ENCODE data around the gene EEF1E1. TPM values are rescaled to one million over a fixed set of nuclear protein-coding genes. Genes with fewer than 3 reads are reported as not detected.
A peak's percentile ranks its signal among the peaks of the same experiment; 100 is the strongest.

Gene EEF1E1
- total and polyA plus RNA-seq, 7 experiments from 2014 or later: 10.2 to 74.2 (median 23.0) TPM

DNA sequence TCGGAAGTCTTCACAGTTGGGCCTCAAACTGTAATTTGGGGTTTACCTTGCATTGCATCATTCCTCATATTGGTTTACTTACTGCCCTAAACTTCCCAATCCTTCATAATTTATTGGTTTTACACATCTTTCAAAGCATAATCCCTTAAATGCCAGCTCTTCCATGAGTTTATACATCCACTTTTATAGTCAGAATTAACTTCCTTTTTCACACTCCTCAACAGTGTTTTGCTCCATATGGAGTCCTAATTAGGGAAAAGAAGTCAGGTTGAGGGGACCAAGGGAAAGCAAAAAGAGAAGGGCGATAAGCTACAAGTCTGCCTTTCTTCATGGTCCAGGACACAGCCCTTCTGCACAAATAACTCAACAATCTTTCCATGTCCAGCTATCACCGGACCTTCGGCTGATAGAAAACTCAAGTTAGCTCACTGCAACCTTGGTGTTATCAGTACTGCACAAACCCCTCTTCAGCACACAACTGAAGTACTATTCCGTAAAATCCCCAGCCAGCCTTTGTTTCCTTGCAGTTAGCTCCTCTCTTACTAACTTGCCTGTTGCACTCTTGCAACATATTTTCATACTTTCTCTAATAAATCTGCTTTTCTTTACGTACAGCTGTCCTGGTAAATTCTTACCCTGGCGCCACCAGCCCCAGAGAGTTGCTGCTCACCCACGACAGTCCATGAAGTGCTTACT is 2.0 kb downstream of the EEF1E1 start:
- Mint-ChIP-seq H3K36me3 (peaks cover 0 to 22% (median 15%) of the 10 kb centered on the region in 5 donors), H3K27me3 (peaks cover 0 to 10% (median 4%) of the 10 kb centered on the region in 5 donors), H3K27ac (peak overlapping the region in 2 of 9 donors; percentile 18 to 58), H3K4me3 (peak overlapping the region in 8 of 10 donors; percentile 15 to 94 (median 43)), H3K4me1 (peaks cover 21 to 48% (median 38%) of the 10 kb centered on the region in 7 donors), H3K9me3 (no peaks in the 10 kb centered on the region)
- POLR2A ChIA-PET: interaction anchor here (3.3 kb wide), 1 partner anchor 36 kb away, joined by 30 read pairs; the partner anchor contains the start of gene BLOC1S5
- CTCF ChIA-PET: interaction anchor here (0.7 to 1.4 kb wide), 2 partner anchors 36 to 480 kb away, joined by 3 to 6 read pairs; partner anchors contain the start of gene BLOC1S5
- DNase-seq (no peak), ATAC-seq (no peak)
- H3K36me3 ChIP-seq (ENCODE audit: control insufficient read depth in 2 of 3, insufficient read depth in 3 of 3, low read length in 3 of 3): peaks cover 7 to 23% (median 12%) of the 10 kb centered on the region in 3 experiments
- peaks cover 6 to 8% of the 10 kb centered on the region in 2 donors for H3K4me1 ChIP-seq (ENCODE audit: control insufficient read depth in 2 of 2, insufficient read depth in 2 of 2, low read length in 2 of 2)
- H3K4me3 ChIP-seq (ENCODE audit: low read length): no peak overlapping the region
- H3K9me3 ChIP-seq (ENCODE audit: control insufficient read depth in 2 of 3, low read length in 3 of 3): no peaks in the 10 kb centered on the region
- H3K27ac ChIP-seq (ENCODE audit: low read depth, low read length): no peak overlapping the region
- no peaks in the 10 kb centered on the region for H3K27me3 ChIP-seq (ENCODE audit: control insufficient read depth in 2 of 2, insufficient read depth in 2 of 2, low read length in 2 of 2)
- intact Hi-C loops (cut with micrococcal nuclease): loop anchor here in 1 of 2 donors (5.0 kb wide), 2 partner anchors 83 to 788 kb away; partner anchors contain the start of gene SSR1

- Histone ChIP-seq H3K27ac (ENCODE audit: low read depth, low read length) (no peak overlapping the region), H3K36me3 (ENCODE audit: control insufficient read depth in 2 of 3, insufficient read depth in 3 of 3, low read length in 3 of 3) (peaks cover 3 to 69% (median 32%) of the 10 kb centered on the region in 3 experiments), H3K27me3 (ENCODE audit: control insufficient read depth in 2 of 2, insufficient read depth in 2 of 2, low read length in 2 of 2) (no peaks in the 10 kb centered on the region), H3K9me3 (ENCODE audit: control insufficient read depth in 2 of 3, low read length in 3 of 3) (peaks cover 0 to 3% (median 0%) of the 10 kb centered on the region in 3 experiments), H3K4me3 (ENCODE audit: low read length) (no peak overlapping the region), H3K4me1 (ENCODE audit: control insufficient read depth in 2 of 2, insufficient read depth in 2 of 2, low read length in 2 of 2) (no peaks in the 10 kb centered on the region)
- intact Hi-C loops (cut with micrococcal nuclease): no loop called here
- no peak for ATAC-seq
- H3K4me1 Mint-ChIP-seq: peaks cover 6 to 17% (median 9%) of the 10 kb centered on the region in 7 donors
- H3K27me3 Mint-ChIP-seq: no peaks in the 10 kb centered on the region
- peaks cover 30 to 72% (median 65%) of the 10 kb centered on the region in 5 donors for H3K36me3 Mint-ChIP-seq
- POLR2A ChIA-PET: no interaction called here
- H3K9me3 Mint-ChIP-seq: peaks cover 0 to 15% (median 3%) of the 10 kb centered on the region in 11 donors
- H3K27ac Mint-ChIP-seq: peak overlapping the region in 1 of 9 donors; percentile 15
- DNase-seq: no peak
- CTCF ChIA-PET: no interaction called here
- H3K4me3 Mint-ChIP-seq: no peak overlapping the region
Measured at GRCh38 chr6:8090650-8091049, 11.7 kb downstream of the EEF1E1 start.

DNA sequence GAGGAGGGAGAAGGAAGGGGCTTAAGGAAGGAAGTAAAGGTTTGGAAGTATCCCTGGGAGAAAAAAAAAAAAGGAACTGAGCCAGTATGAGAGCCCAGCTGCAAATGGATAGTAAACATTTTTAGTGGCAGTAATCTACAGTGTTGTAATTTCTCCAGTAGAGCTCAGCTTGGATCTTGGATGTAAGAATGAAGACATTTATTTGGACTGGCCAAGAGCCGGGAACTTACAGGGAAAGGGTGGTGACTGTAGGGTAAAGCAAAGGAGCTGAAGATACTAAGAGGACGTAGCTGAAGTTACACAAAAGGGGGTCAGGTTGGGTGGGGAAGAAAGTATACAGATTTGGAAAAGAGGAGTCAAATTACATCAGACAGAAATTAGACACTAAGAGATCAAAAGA is 13.5 kb downstream of the EEF1E1 start:
- Histone ChIP-seq H3K27ac (ENCODE audit: low read depth, low read length) (no peak overlapping the region), H3K4me1 (ENCODE audit: control insufficient read depth in 2 of 2, insufficient read depth in 2 of 2, low read length in 2 of 2) (no peaks in the 10 kb centered on the region), H3K36me3 (ENCODE audit: control insufficient read depth in 2 of 3, insufficient read depth in 3 of 3, low read length in 3 of 3) (peaks cover 3 to 53% (median 32%) of the 10 kb centered on the region in 3 experiments), H3K4me3 (ENCODE audit: low read length) (no peak overlapping the region), H3K27me3 (ENCODE audit: control insufficient read depth in 2 of 2, insufficient read depth in 2 of 2, low read length in 2 of 2) (no peaks in the 10 kb centered on the region), H3K9me3 (ENCODE audit: control insufficient read depth in 2 of 3, low read length in 3 of 3) (peaks cover 0 to 3% (median 0%) of the 10 kb centered on the region in 3 experiments)
- Mint-ChIP-seq H3K4me3 (no peak overlapping the region), H3K4me1 (peaks cover 6 to 15% (median 10%) of the 10 kb centered on the region in 7 donors), H3K9me3 (peaks cover 0 to 15% (median 3%) of the 10 kb centered on the region in 11 donors), H3K36me3 (peaks cover 30 to 65% (median 57%) of the 10 kb centered on the region in 5 donors), H3K27me3 (no peaks in the 10 kb centered on the region), H3K27ac (no peak overlapping the region)
- intact Hi-C loops (cut with micrococcal nuclease): no loop called here
- no peak for ATAC-seq
- POLR2A ChIA-PET: no interaction called here
- no peak for DNase-seq
- CTCF ChIA-PET: no interaction called here

DNA sequence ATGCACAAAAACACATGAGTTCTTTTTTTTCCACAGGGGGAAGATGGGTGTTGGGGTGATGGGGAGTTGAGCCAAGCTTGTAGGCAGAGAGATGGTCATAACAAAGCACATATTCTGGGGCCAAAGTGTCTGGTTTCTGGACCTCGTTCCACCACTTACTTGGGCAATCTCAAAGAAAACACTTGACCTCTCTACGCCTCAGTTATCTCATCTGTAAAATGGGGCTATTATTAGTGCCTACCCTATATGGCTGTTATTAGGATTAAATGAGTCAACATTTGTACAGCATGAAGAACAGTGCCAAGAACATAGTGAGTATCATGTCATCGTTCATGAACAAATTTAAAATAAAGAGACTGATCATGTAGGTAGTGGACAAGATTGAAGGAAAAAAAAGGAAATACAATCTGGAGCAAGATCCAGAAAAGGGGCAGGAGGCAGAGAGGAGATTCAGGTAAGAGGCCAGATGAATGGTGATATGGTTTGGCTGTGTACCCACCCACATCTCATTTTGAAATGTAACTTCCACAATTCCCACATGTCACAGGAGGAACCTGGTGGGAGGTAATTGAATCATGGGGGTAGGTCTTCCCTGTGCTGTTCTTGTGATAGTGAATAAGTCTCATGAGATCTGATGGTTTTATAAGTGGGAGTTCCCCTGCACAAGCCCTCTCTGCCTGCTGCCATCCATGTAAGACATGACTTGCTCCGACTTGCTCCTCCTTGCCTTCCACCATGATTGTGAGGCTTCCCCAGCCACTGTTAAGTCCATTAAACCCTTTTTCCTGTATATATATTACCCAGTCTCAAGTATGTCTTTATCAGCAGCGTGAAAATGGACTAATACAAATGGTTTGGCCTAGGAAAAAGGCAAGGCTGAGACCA is 14.2 kb downstream of the EEF1E1 start:
- intact Hi-C loops (cut with micrococcal nuclease): no loop called here
- Mint-ChIP-seq H3K36me3 (peaks cover 30 to 71% (median 57%) of the 10 kb centered on the region in 5 donors), H3K27me3 (no peaks in the 10 kb centered on the region), H3K9me3 (peaks cover 0 to 15% (median 3%) of the 10 kb centered on the region in 11 donors), H3K4me1 (peaks cover 6 to 15% (median 11%) of the 10 kb centered on the region in 7 donors), H3K27ac (no peak overlapping the region), H3K4me3 (no peak overlapping the region)
- peaks cover 0 to 3% (median 0%) of the 10 kb centered on the region in 3 experiments for H3K9me3 ChIP-seq (ENCODE audit: control insufficient read depth in 2 of 3, low read length in 3 of 3)
- no peaks in the 10 kb centered on the region for H3K27me3 ChIP-seq (ENCODE audit: control insufficient read depth in 2 of 2, insufficient read depth in 2 of 2, low read length in 2 of 2)
- H3K4me3 ChIP-seq (ENCODE audit: low read length): no peak overlapping the region
- no peaks in the 10 kb centered on the region for H3K4me1 ChIP-seq (ENCODE audit: control insufficient read depth in 2 of 2, insufficient read depth in 2 of 2, low read length in 2 of 2)
- ATAC-seq (no peak), DNase-seq (no peak)
- ChIA-PET POLR2A (no interaction called here), CTCF (no interaction called here)
- no peak overlapping the region for H3K27ac ChIP-seq (ENCODE audit: low read depth, low read length)
- peaks cover 3 to 50% (median 32%) of the 10 kb centered on the region in 3 experiments for H3K36me3 ChIP-seq (ENCODE audit: control insufficient read depth in 2 of 3, insufficient read depth in 3 of 3, low read length in 3 of 3)

- POLR2A ChIA-PET: no interaction called here
- Histone ChIP-seq H3K9me3 (ENCODE audit: control insufficient read depth in 2 of 3, low read length in 3 of 3) (peaks cover 0 to 3% (median 0%) of the 10 kb centered on the region in 3 experiments), H3K4me1 (ENCODE audit: control insufficient read depth in 2 of 2, insufficient read depth in 2 of 2, low read length in 2 of 2) (no peaks in the 10 kb centered on the region), H3K27me3 (ENCODE audit: control insufficient read depth in 2 of 2, insufficient read depth in 2 of 2, low read length in 2 of 2) (no peaks in the 10 kb centered on the region), H3K36me3 (ENCODE audit: control insufficient read depth in 2 of 3, insufficient read depth in 3 of 3, low read length in 3 of 3) (peaks cover 3 to 44% (median 32%) of the 10 kb centered on the region in 3 experiments), H3K4me3 (ENCODE audit: low read length) (no peak overlapping the region), H3K27ac (ENCODE audit: low read depth, low read length) (no peak overlapping the region)
- Mint-ChIP-seq H3K36me3 (peaks cover 30 to 70% (median 54%) of the 10 kb centered on the region in 5 donors), H3K4me3 (no peak overlapping the region), H3K9me3 (peaks cover 0 to 15% (median 3%) of the 10 kb centered on the region in 11 donors), H3K27me3 (no peaks in the 10 kb centered on the region), H3K27ac (peak overlapping the region in 2 of 9 donors; percentile 47 to 62), H3K4me1 (peaks cover 4 to 18% (median 9%) of the 10 kb centered on the region in 7 donors)
- intact Hi-C loops (cut with micrococcal nuclease): no loop called here
- CTCF ChIA-PET: interaction anchor here (0.8 kb wide), 1 partner anchor 16 kb away, joined by 3 read pairs; no protein-coding TSS in a partner anchor
- no peak for DNase-seq
- ATAC-seq: no peak
Measured at GRCh38 chr6:8086755-8087306, 15.5 kb downstream of the EEF1E1 start.

DNA sequence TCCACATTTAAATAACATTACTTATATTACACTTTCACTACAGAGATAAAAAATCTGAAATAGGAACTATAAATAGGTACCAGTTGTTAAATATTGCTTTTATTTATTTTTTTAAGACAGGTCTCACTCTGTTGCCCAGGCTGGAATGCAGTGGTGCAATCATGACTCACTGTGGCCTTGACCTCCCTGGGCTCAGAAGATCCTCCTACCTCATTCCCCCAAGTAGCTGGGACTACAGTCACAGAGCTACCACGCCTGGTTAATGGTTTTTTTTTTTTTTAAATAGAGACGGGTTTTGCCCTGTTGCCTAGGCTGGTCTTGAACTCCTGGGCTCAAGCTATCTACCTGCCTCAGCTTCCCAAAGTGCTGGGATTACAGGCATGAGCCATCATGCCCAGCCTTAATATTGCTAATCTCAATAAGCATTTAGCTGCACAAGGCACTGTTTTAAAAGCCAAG is 17.3 kb downstream of the EEF1E1 start:
- POLR2A ChIA-PET: no interaction called here
- H3K36me3 Mint-ChIP-seq: peaks cover 25 to 66% (median 48%) of the 10 kb centered on the region in 5 donors
- Histone ChIP-seq H3K36me3 (ENCODE audit: control insufficient read depth in 2 of 3, insufficient read depth in 3 of 3, low read length in 3 of 3) (peaks cover 3 to 31% (median 23%) of the 10 kb centered on the region in 3 experiments), H3K9me3 (ENCODE audit: control insufficient read depth in 2 of 3, low read length in 3 of 3) (no peaks in the 10 kb centered on the region), H3K4me3 (ENCODE audit: low read length) (no peak overlapping the region), H3K27me3 (ENCODE audit: control insufficient read depth in 2 of 2, insufficient read depth in 2 of 2, low read length in 2 of 2) (no peaks in the 10 kb centered on the region), H3K4me1 (ENCODE audit: control insufficient read depth in 2 of 2, insufficient read depth in 2 of 2, low read length in 2 of 2) (no peaks in the 10 kb centered on the region), H3K27ac (ENCODE audit: low read depth, low read length) (no peak overlapping the region)
- ATAC-seq (peak; percentile 63), DNase-seq (no peak)
- H3K4me1 Mint-ChIP-seq: peaks cover 4 to 24% (median 7%) of the 10 kb centered on the region in 7 donors
- H3K27me3 Mint-ChIP-seq: no peaks in the 10 kb centered on the region
- no peak overlapping the region for H3K4me3 Mint-ChIP-seq
- CTCF ChIA-PET: no interaction called here
- intact Hi-C loops (cut with micrococcal nuclease): no loop called here
- H3K9me3 Mint-ChIP-seq: peaks cover 0 to 9% (median 1%) of the 10 kb centered on the region in 11 donors
- H3K27ac Mint-ChIP-seq: no peak overlapping the region

Data from naive thymus-derived CD4-positive, alpha-beta T cell (primary cell).